GM12878 (cell line): ENCODE results near the gene NTRK3. TPM values are rescaled to one million over a fixed set of nuclear protein-coding genes. Genes with fewer than 3 reads are reported as not detected.

Source experiments
- BCL3 ChIP-seq: IDR thresholded peaks from 2 replicates; pipeline ENCODE4 v1.6.1; 2011; ENCODE audit warnings: borderline replicate concordance, low read depth, mild to moderate bottlenecking, moderate library complexity, low read length; ENCODE audit not compliant: insufficient read depth, poor library complexity, severe bottlenecking
- BHLHE40 ChIP-seq, 2 experiments: fragments of 450-650 bp in 1 of 2; IDR thresholded peaks; 2 replicates each; pipeline ENCODE4 v1.6.1; 2011 to 2017; ENCODE audit warnings: low read depth in 2 of 2, borderline replicate concordance in 1 of 2, improper control_type of control experiment in 1 of 2, low read length in 1 of 2, mild to moderate bottlenecking in 1 of 2
- EP300 ChIP-seq, 2 experiments: fragments of 150-350 bp in 1 of 2; IDR thresholded peaks; 2 replicates each; pipeline ENCODE4 v1.6.1; 2011 to 2012; ENCODE audit warnings: low read depth in 2 of 2, low read length in 2 of 2, borderline replicate concordance in 1 of 2, improper control_type of control experiment in 1 of 2, inconsistent platforms in 1 of 2; ENCODE audit not compliant: control insufficient read depth in 1 of 2
- HCFC1 ChIP-seq: fragments of 150-350 bp; IDR thresholded peaks from 2 replicates; pipeline ENCODE4 v1.6.1; 2014; ENCODE audit warnings: low read length
- HSF1 ChIP-seq: fragments of 150-350 bp; IDR thresholded peaks from 2 replicates; pipeline ENCODE4 v1.6.1; 2014; ENCODE audit warnings: mild to moderate bottlenecking, low read depth, low read length
- SKIL ChIP-seq: fragments of 450-650 bp; IDR thresholded peaks from 2 replicates; pipeline ENCODE4 v1.6.1; 2017; ENCODE audit warnings: mild to moderate bottlenecking, low read depth, inconsistent platforms; ENCODE audit not compliant: poor library complexity, severe bottlenecking
- ZSCAN29 ChIP-seq: fragments of 450-650 bp; IDR thresholded peaks from 2 replicates; pipeline ENCODE4 v1.6.1; 2017; ENCODE audit warnings: mild to moderate bottlenecking, moderate library complexity
- polyA plus RNA-seq, 11 experiments: library from polyadenylated mRNA; depleted of rRNA in 4 of 11; unstranded in 6 of 11; stranded (reverse) in 5 of 11; fragments of >200 nt; fragmentation: Nextera tagmentation in 4 of 11; fragmentation: Illumina TruSeq in 1 of 11; extraction: Ambion mirVana in 4 of 11; extraction: Trizol in 1 of 11; gene quantifications; 1 replicate in 1 of 11; 2 replicates in 10 of 11; pipeline versions ENCODE4 v1.2.1 to v1.2.3, GENCODE V29; 2011 to 2016; ENCODE audit warnings: inconsistent platforms in 2 of 11, missing spikeins in 2 of 11, low read depth in 1 of 11
- total RNA-seq, 4 experiments: library from RNA; depleted of rRNA in 3 of 4; stranded (reverse); fragments of >200 nt in 3 of 4; fragmentation: Illumina TruSeq in 1 of 4; extraction: Trizol in 1 of 4; gene quantifications; 2 replicates each; pipeline versions ENCODE4 v1.2.1 to v1.2.3, GENCODE V29; 2013 to 2021

NTRK3 gene
- total and polyA plus RNA-seq, 10 of the 15 experiments (the other 5 are each of a cell fraction or from before 2014, with no cell fraction given) = not detected

GRCh38 chr15:87945246-87945645 is 311.3 kb downstream of the NTRK3 start (continued):
- no peak for TF ChIP-seq BHLHE40 (IDR thresholded peaks at IDR 0.05; ENCODE audit: borderline replicate concordance in 1 of 2, low read depth in 2 of 2, low read length in 1 of 2)
- no peak for TF ChIP-seq BCL3
- TF ChIP-seq ZSCAN29 = no peak
- TF ChIP-seq HCFC1 = no peak
- no peak for TF ChIP-seq EP300 (IDR thresholded peaks at IDR 0.05; ENCODE audit: borderline replicate concordance in 1 of 2, control insufficient read depth in 1 of 2, low read depth in 2 of 2, low read length in 2 of 2)
- no peak for TF ChIP-seq SKIL
- TF ChIP-seq HSF1 = no peak
